ENCODE data around the gene KRTAP10-5. TPM values are rescaled to one million over a fixed set of nuclear protein-coding genes. Genes with fewer than 3 reads are reported as not detected.

KRTAP10-5 gene
- total RNA-seq, 1 experiment from 2014 or later, result not detected

DNA sequence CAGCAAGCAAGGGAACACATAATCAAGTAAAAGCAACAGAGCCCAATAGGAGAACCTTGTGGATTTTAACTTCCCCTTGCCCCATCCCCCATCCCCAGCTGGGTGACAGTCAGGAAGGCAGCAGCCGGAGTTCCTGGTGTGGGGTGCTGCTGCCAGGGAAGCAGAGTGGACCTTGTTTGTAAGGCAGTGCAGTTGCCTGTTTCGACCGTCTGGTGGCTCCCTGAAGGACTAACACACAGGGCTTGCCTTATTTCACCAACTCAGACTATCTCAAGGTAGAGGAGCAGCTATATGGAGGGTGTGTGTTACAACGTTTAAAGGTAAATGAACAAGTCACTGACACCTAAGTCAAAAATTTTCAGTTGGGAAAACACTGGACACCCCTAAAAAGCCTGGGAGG is 38.1 kb upstream of the KRTAP10-5 start:
- H3K27ac ChIP-seq (ENCODE audit: low read depth, low read length), result no peak overlapping the region
- no peak overlapping the region for H3K9ac ChIP-seq (ENCODE audit: low read length)
- H4K20me1 ChIP-seq (ENCODE audit: insufficient read depth), result no peaks in the 10 kb centered on the region
- DNase-seq (ENCODE audit: low read depth, low spot score) (peak; percentile 2), ATAC-seq (peak; percentile 88)
- no peak overlapping the region for H3K4me3 ChIP-seq (replicated peaks in 1 of 2; ENCODE audit: low read depth in 1 of 2, low read length in 2 of 2)
- H3K9me2 ChIP-seq (ENCODE audit: insufficient read depth), result no peaks in the 10 kb centered on the region
- H3K9me3 ChIP-seq (ENCODE audit: control insufficient read depth in 1 of 2, insufficient read depth in 1 of 2, low read depth in 1 of 2, low read length in 2 of 2), result peaks cover 8 to 20% of the 10 kb centered on the region in 2 experiments
- intact Hi-C loops (cut with micrococcal nuclease), result no loop called here
- TF ChIP-seq CBX3 (IDR thresholded peaks at IDR 0.05; ENCODE audit: low read depth), result no peak
- TF ChIP-seq, protein P1, sequence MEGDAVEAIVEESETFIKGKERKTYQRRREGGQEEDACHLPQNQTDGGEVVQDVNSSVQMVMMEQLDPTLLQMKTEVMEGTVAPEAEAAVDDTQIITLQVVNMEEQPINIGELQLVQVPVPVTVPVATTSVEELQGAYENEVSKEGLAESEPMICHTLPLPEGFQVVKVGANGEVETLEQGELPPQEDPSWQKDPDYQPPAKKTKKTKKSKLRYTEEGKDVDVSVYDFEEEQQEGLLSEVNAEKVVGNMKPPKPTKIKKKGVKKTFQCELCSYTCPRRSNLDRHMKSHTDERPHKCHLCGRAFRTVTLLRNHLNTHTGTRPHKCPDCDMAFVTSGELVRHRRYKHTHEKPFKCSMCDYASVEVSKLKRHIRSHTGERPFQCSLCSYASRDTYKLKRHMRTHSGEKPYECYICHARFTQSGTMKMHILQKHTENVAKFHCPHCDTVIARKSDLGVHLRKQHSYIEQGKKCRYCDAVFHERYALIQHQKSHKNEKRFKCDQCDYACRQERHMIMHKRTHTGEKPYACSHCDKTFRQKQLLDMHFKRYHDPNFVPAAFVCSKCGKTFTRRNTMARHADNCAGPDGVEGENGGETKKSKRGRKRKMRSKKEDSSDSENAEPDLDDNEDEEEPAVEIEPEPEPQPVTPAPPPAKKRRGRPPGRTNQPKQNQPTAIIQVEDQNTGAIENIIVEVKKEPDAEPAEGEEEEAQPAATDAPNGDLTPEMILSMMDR (IDR thresholded peaks at IDR 0.05 in 2 of 3, conservative IDR thresholded peaks at IDR 0.05 in 1 of 3; ENCODE audit: borderline replicate concordance in 1 of 3, insufficient read depth in 1 of 3, low read depth in 2 of 3, low read length in 2 of 3), result peak; percentile 6 to 23 (median 14); a peak in 1 of 6 replicates
- TF ChIP-seq POLR2A (IDR thresholded peaks at IDR 0.05; ENCODE audit: borderline replicate concordance, extremely low read depth, insufficient read depth, insufficient read length), result no peak
- no peak for TF ChIP-seq ZFX (IDR thresholded peaks at IDR 0.05)
- TF ChIP-seq, protein P2, sequence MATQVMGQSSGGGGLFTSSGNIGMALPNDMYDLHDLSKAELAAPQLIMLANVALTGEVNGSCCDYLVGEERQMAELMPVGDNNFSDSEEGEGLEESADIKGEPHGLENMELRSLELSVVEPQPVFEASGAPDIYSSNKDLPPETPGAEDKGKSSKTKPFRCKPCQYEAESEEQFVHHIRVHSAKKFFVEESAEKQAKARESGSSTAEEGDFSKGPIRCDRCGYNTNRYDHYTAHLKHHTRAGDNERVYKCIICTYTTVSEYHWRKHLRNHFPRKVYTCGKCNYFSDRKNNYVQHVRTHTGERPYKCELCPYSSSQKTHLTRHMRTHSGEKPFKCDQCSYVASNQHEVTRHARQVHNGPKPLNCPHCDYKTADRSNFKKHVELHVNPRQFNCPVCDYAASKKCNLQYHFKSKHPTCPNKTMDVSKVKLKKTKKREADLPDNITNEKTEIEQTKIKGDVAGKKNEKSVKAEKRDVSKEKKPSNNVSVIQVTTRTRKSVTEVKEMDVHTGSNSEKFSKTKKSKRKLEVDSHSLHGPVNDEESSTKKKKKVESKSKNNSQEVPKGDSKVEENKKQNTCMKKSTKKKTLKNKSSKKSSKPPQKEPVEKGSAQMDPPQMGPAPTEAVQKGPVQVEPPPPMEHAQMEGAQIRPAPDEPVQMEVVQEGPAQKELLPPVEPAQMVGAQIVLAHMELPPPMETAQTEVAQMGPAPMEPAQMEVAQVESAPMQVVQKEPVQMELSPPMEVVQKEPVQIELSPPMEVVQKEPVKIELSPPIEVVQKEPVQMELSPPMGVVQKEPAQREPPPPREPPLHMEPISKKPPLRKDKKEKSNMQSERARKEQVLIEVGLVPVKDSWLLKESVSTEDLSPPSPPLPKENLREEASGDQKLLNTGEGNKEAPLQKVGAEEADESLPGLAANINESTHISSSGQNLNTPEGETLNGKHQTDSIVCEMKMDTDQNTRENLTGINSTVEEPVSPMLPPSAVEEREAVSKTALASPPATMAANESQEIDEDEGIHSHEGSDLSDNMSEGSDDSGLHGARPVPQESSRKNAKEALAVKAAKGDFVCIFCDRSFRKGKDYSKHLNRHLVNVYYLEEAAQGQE (IDR thresholded peaks at IDR 0.05; ENCODE audit: low read depth), result no peak
- no peak for TF ChIP-seq EZH2phosphoT487 (IDR thresholded peaks at IDR 0.05; ENCODE audit: borderline replicate concordance)
- TF ChIP-seq ZNF274 (IDR thresholded peaks at IDR 0.05; ENCODE audit: low read depth, low read length), result no peak
- no peak for TF ChIP-seq SIN3A (IDR thresholded peaks at IDR 0.05; ENCODE audit: low read depth)
- TF ChIP-seq FOSL1 (IDR thresholded peaks at IDR 0.05; ENCODE audit: low read depth), result no peak
- ChIA-PET POLR2A (no interaction called here), RAD21 (ENCODE audit: low non-redundant PET in 1 of 2, low total read pairs in 2 of 2, uncharacterized antibody in 2 of 2, unreplicated experiment in 2 of 2) (no interaction called here), CTCF (no interaction called here)
- H3K79me2 ChIP-seq (ENCODE audit: insufficient read depth, low read length), result no peaks in the 10 kb centered on the region
- H3K36me3 ChIP-seq (ENCODE audit: control insufficient read depth in 1 of 2, insufficient read depth in 2 of 2, low read length in 2 of 2), result no peaks in the 10 kb centered on the region
- BruUV-seq (replicated peaks), result no TSS peak
- H3K27me3 ChIP-seq (ENCODE audit: insufficient read depth, low read length), result no peaks in the 10 kb centered on the region
- H3K4me2 ChIP-seq (ENCODE audit: low read length), result no peak overlapping the region
- H2AFZ ChIP-seq (ENCODE audit: low read depth, low read length, poor library complexity, severe bottlenecking), result no peak overlapping the region
- H3K4me1 ChIP-seq (ENCODE audit: control insufficient read depth in 1 of 2, insufficient read depth in 2 of 2, low read length in 2 of 2), result no peaks in the 10 kb centered on the region
